Stomach (tissue), 9 donors: ENCODE measurements around the gene PPOX. TPM values are rescaled to one million over a fixed set of nuclear protein-coding genes. Genes with fewer than 3 reads are reported as not detected.
A peak's percentile ranks its signal among the peaks of the same experiment; 100 is the strongest.

Experiments
- DNase-seq, 2 donors: peaks; one replicate each; pipeline versions ENCODE4 v3.0.0 to v3.0.0-alpha.2; 2013 to 2019
- H3K27ac ChIP-seq, 5 donors: fragments of 200-600 bp in 4 of 5; sonication (generic) in 4 of 5; one replicate each; pipeline ENCODE4 v1.5.1; 2013 to 2019; ENCODE audit warnings: mild to moderate bottlenecking in 1 of 5, moderate library complexity in 1 of 5
- H3K27me3 ChIP-seq, 3 donors: fragments of 200-600 bp; sonication (generic); one replicate each; pipeline ENCODE4 v1.5.1; 2017 to 2019; ENCODE audit warnings: mixed run types in 1 of 3
- H3K36me3 ChIP-seq, 4 donors: fragments of 200-600 bp; sonication (generic); 1 replicate in 3 of 4; 2 replicates in 1 of 4; pipeline ENCODE4 v1.5.1; 2016 to 2019
- H3K4me1 ChIP-seq, 4 donors: fragments of 200-600 bp; sonication (generic); one replicate each; pipeline ENCODE4 v1.5.1; 2016 to 2019
- H3K4me3 ChIP-seq, 4 donors: fragments of 200-600 bp; sonication (generic) in 3 of 4; one replicate each; pipeline ENCODE4 v1.5.1; 2016 to 2019; ENCODE audit warnings: mild to moderate bottlenecking in 1 of 4
- H3K9me3 ChIP-seq, 4 donors: fragments of 200-600 bp; sonication (generic); one replicate each; pipeline ENCODE4 v1.5.1; 2016 to 2019
- CTCF ChIP-seq, 7 experiments: fragments of 450-650 bp in 4 of 7; fragments of 200-600 bp in 3 of 7; sonication (generic) in 3 of 7; IDR thresholded peaks; one replicate each; pipeline ENCODE4 v1.5.1; 2016 to 2019; ENCODE audit warnings: antibody characterized with exemption in 7 of 7, control low read depth in 2 of 7, mild to moderate bottlenecking in 1 of 7
- EP300 ChIP-seq: sonication (generic); formaldehyde crosslinking; IDR thresholded peaks from one replicate; pipeline ENCODE4 v1.6.1; 2017; ENCODE audit warnings: antibody characterized with exemption
- POLR2A ChIP-seq, 4 donors: fragments of 450-650 bp; IDR thresholded peaks; one replicate each; pipeline ENCODE4 v1.6.1; 2016; ENCODE audit warnings: antibody characterized with exemption in 4 of 4, control low read depth in 2 of 4, mild to moderate bottlenecking in 1 of 4, moderate library complexity in 1 of 4
- POLR2AphosphoS5 ChIP-seq, 3 donors: sonication (generic); formaldehyde crosslinking; IDR thresholded peaks; one replicate each; pipeline ENCODE4 v1.6.1; 2016; ENCODE audit warnings: antibody characterized with exemption in 3 of 3
- WGBS, 5 donors: extraction: QIAGEN DNeasy Blood & Tissue Kit in 3 of 5; methylation state at CpG; one replicate each; pipeline versions ENCODE4 v1.1.5 to v1.1.7; 2013 to 2018; 5-methylcytosine and 5-hydroxymethylcytosine counted together
- intact Hi-C: fragments of 100-400 bp; cut with DNase I; formaldehyde crosslinking; loops from one replicate; pipeline ENCODE4 v1.15.1; 2023; ENCODE audit warnings: low total_unique reads
- polyA plus RNA-seq, 3 donors: library from polyadenylated mRNA; stranded (reverse); fragments of 200-250 nt; gene quantifications; one replicate each; pipeline ENCODE4 v1.2.3, GENCODE V29; 2013
- total RNA-seq, 5 donors: library from RNA; depleted of rRNA; stranded (reverse); fragments of >200 nt; gene quantifications; one replicate each; pipeline versions ENCODE4 v1.1.0 to v1.2.3, GENCODE V29; 2014 to 2016
- donor health status: healthy with polysubstance abuse.
- donor health status: Bipolar disorder and iron deficiency.
- donor health status: healthy.

PPOX gene
- total and polyA plus RNA-seq, 8 donors, result 9.5 to 52.7 (median 31.8) TPM

- Histone ChIP-seq H3K4me3 (no peak overlapping the region), H3K9me3 (no peaks in the 10 kb centered on the region), H3K27ac (peak overlapping the region; percentile 25 to 95 (median 77)), H3K4me1 (peaks cover 23 to 77% (median 58%) of the 10 kb centered on the region in 4 donors), H3K27me3 (no peaks in the 10 kb centered on the region), H3K36me3 (peaks cover 40 to 86% (median 81%) of the 10 kb centered on the region in 4 donors)
- DNase-seq, result no peak
- 40 to 67% (median 58%) methylated on average over 8 of the region's 8 CpGs for WGBS, 5 donors
- intact Hi-C loops, result no loop called here
- TF ChIP-seq POLR2A (IDR thresholded peaks at IDR 0.05), result no peak
- TF ChIP-seq POLR2AphosphoS5 (IDR thresholded peaks at IDR 0.05), result peak; percentile 85 to 95 (median 93)
- TF ChIP-seq EP300, result peak; percentile 95
- no peak for TF ChIP-seq CTCF (IDR thresholded peaks at IDR 0.05)
Measured at GRCh38 chr1:161207173-161207572, 40.9 kb downstream of the PPOX start.

- TF ChIP-seq EP300 (no peak), POLR2AphosphoS5 (IDR thresholded peaks at IDR 0.05) (no peak), CTCF (IDR thresholded peaks at IDR 0.05) (peak in 5 of 7 experiments; percentile 40 to 94 (median 85))
- no peak overlapping the region for H3K4me3 ChIP-seq
- DNase-seq, result peak; percentile 80 to 90
- peaks cover 59 to 99% (median 94%) of the 10 kb centered on the region in 4 donors for H3K36me3 ChIP-seq
- H3K4me1 ChIP-seq, result peaks cover 7 to 55% (median 35%) of the 10 kb centered on the region in 4 donors
- WGBS, 5 donors, result 29 to 41% (median 34%) methylated on average over 11 of the region's 11 CpGs
- intact Hi-C loops, result no loop called here
- peak overlapping the region in 3 of 5 donors; percentile 34 to 95 (median 89) for H3K27ac ChIP-seq
- no peaks in the 10 kb centered on the region for H3K9me3 ChIP-seq
- no peaks in the 10 kb centered on the region for H3K27me3 ChIP-seq
Measured at GRCh38 chr1:161209790-161210409, 43.7 kb downstream of the PPOX start.

- peak overlapping the region in 1 of 4 donors; percentile 30 for H3K4me3 ChIP-seq
- 78 to 94% (median 92%) methylated on average over 9 of the region's 9 CpGs for WGBS, 5 donors
- no peak for DNase-seq
- peaks cover 52 to 69% (median 60%) of the 10 kb centered on the region in 4 donors for H3K36me3 ChIP-seq
- peaks cover 0 to 23% (median 5%) of the 10 kb centered on the region in 4 donors for H3K4me1 ChIP-seq
- H3K27ac ChIP-seq, result peak overlapping the region in 4 of 5 donors; percentile 60 to 87 (median 80)
- H3K9me3 ChIP-seq, result no peaks in the 10 kb centered on the region
- intact Hi-C loops, result no loop called here
- TF ChIP-seq POLR2A (IDR thresholded peaks at IDR 0.05), result no peak
- no peak for TF ChIP-seq POLR2AphosphoS5 (IDR thresholded peaks at IDR 0.05)
- no peak for TF ChIP-seq CTCF (IDR thresholded peaks at IDR 0.05)
- TF ChIP-seq EP300, result no peak
- no peaks in the 10 kb centered on the region for H3K27me3 ChIP-seq
Measured at GRCh38 chr1:161214369-161214768, 48.1 kb downstream of the PPOX start.

- intact Hi-C loops, result no loop called here
- WGBS, 5 donors, result 71 to 77% (median 74%) methylated on average over 8 to 10 of the region's 10 CpGs
- Histone ChIP-seq H3K27ac (peak within 1 kb of the TSS in 4 of 5 donors; percentile 60 to 87 (median 80)), H3K4me3 (peak within 1 kb of the TSS; percentile 6 to 32 (median 28)), H3K9me3 (no peaks in the 10 kb centered on the region), H3K36me3 (peaks cover 46 to 61% (median 53%) of the 10 kb centered on the region in 4 donors), H3K27me3 (no peaks in the 10 kb centered on the region), H3K4me1 (peaks cover 0 to 16% (median 1%) of the 10 kb centered on the region in 4 donors)
- TF ChIP-seq CTCF (IDR thresholded peaks at IDR 0.05) (no peak), POLR2A (IDR thresholded peaks at IDR 0.05) (no peak), POLR2AphosphoS5 (IDR thresholded peaks at IDR 0.05) (peak in 2 of 3 donors; percentile 34 to 59)
- DNase-seq, result no peak
Measured at GRCh38 chr1:161215076-161215475, 48.9 kb downstream of the PPOX start, which contains the start of gene FCER1G. TSS of gene FCER1G (plus strand) at chr1:161215295. CDS start at chr1:161215322, 27 bp downstream.
